Subcutaneous adipose tissue (tissue), 4 donors: ENCODE measurements around the gene CIAO3. TPM values are rescaled to one million over a fixed set of nuclear protein-coding genes. Genes with fewer than 3 reads are reported as not detected.

ENCODE experiments used
- total RNA-seq, 4 donors: library from RNA; depleted of rRNA; stranded (reverse); fragments of >200 nt; gene quantifications; one replicate each; pipeline ENCODE4 v1.1.0, GENCODE V29; 2016
- TF ChIP-seq, protein P1 (sequence below): fragments of 450-650 bp; IDR thresholded peaks from one replicate; pipeline ENCODE4 v1.5.1; 2016; ENCODE audit warnings: low read depth, mild to moderate bottlenecking, control low read depth, antibody characterized with exemption, moderate library complexity

CIAO3 gene
- total RNA-seq, 4 donors from 2014 or later, result 17.6 to 39.0 (median 22.5) TPM

- TF ChIP-seq, protein P1, sequence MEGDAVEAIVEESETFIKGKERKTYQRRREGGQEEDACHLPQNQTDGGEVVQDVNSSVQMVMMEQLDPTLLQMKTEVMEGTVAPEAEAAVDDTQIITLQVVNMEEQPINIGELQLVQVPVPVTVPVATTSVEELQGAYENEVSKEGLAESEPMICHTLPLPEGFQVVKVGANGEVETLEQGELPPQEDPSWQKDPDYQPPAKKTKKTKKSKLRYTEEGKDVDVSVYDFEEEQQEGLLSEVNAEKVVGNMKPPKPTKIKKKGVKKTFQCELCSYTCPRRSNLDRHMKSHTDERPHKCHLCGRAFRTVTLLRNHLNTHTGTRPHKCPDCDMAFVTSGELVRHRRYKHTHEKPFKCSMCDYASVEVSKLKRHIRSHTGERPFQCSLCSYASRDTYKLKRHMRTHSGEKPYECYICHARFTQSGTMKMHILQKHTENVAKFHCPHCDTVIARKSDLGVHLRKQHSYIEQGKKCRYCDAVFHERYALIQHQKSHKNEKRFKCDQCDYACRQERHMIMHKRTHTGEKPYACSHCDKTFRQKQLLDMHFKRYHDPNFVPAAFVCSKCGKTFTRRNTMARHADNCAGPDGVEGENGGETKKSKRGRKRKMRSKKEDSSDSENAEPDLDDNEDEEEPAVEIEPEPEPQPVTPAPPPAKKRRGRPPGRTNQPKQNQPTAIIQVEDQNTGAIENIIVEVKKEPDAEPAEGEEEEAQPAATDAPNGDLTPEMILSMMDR, result no peak
Measured at GRCh38 chr16:729768-730665, 10.8 kb downstream of the CIAO3 start.

DNA sequence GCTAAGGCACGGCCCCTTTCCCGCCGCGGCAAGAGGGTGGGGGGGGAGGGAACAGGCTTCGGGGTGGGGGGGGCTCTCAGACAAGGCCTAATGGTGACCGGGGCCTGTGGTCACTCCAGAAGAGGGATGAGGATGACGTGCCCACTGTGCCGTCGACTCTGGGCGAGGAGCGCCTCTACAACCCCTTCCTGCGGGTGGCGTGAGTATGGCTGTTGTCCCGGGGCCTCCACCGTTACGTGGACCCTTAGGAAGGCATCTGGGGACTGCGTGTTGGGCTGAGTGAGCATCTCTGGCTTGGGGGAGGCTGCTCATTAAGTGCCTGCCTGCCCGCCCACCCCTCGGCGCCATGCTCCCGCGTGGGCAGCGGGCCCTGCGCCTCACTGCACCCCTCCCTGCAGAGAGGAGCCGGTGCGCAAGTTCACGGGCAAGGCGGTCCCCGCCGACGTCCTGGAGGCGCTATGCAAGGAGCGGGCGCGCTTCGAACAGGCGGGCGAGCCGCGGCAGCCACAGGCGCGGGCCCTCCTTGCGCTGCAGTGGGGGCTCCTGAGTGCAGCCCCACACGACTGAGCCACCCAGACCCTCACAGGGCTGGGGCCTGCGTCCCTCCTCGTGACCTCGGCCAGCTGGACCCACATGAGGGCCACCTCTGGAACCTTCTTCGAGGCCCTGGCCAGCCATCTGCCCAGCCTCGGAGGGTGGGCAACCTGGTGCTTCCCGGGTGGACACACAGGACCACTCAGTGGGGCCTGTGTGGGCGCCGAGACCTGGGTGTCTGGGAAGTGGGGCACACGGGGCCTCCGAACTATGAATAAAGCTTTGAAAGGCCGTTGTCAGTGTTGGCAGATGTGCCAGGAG is 11.7 kb downstream of the CIAO3 start:
- TF ChIP-seq, protein P1, result no peak

- TF ChIP-seq, protein P1, result no peak
Measured at GRCh38 chr16:728131-728889, 12.5 kb downstream of the CIAO3 start.

GRCh38 chr16:727291-727977 is 13.4 kb downstream of the CIAO3 start:
- TF ChIP-seq, protein P1, result no peak

GRCh38 chr16:726438-727290 is 14.1 kb downstream of the CIAO3 start, which contains the start of the genes CCDC78 and HAGHL:
CCDC78 (minus strand) TSS chr16:726443; CDS start chr16:726367, 76 bp downstream.
HAGHL (plus strand) TSS chr16:727106; CDS start chr16:727510, 404 bp downstream.
- TF ChIP-seq, protein P1, result no peak

DNA sequence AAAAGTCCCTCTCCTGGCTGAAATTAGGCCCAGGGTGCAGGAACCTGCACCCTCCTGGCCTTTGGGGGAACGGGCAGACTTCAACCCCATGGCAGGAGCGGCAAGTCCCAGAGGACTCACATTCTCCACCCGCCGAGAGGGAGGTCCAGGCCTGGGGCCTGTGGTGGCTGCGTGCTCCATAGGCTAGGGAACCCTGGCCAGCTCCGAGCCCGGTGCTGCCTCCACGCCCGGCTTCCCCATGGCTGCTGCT is 14.7 kb downstream of the CIAO3 start:
- TF ChIP-seq, protein P1, result no peak
